ENCODE results near the gene C12orf75.

DNA sequence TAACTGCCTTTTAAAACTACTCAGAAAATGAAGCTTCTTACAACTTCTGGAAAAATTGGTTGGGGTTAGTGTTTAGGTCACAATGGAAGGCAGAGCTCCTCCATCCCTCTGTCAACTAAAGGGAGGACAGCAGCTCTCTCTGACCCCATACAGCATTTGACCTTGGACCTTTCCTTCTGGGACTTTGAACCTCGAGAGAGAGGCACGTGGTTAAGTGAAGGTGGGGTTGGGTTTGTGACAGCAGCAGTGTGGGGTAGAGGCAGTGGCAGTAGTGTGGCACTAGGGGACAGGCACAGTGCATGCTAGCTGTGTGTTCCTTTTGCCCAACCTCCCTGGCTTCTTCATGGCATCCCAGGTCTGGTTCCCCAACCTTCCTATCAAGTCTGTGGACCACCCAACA, 9.4 kb upstream of the C12orf75 start:
- TF ChIP-seq, protein P1, sequence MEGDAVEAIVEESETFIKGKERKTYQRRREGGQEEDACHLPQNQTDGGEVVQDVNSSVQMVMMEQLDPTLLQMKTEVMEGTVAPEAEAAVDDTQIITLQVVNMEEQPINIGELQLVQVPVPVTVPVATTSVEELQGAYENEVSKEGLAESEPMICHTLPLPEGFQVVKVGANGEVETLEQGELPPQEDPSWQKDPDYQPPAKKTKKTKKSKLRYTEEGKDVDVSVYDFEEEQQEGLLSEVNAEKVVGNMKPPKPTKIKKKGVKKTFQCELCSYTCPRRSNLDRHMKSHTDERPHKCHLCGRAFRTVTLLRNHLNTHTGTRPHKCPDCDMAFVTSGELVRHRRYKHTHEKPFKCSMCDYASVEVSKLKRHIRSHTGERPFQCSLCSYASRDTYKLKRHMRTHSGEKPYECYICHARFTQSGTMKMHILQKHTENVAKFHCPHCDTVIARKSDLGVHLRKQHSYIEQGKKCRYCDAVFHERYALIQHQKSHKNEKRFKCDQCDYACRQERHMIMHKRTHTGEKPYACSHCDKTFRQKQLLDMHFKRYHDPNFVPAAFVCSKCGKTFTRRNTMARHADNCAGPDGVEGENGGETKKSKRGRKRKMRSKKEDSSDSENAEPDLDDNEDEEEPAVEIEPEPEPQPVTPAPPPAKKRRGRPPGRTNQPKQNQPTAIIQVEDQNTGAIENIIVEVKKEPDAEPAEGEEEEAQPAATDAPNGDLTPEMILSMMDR (IDR thresholded peaks at IDR 0.05): no peak
- no peak for TF ChIP-seq POLR2AphosphoS5 (IDR thresholded peaks at IDR 0.05; ENCODE audit: insufficient read depth in 1 of 2, low read depth in 1 of 2)
